ENCODE data around the gene CAMSAP2.

The CAMSAP2 gene

GRCh38 chr1:200885623-200886402, 147.1 kb downstream of the CAMSAP2 start:
- DNase-seq (ENCODE audit: low read depth) = no peak
- TF ChIP-seq CTCF (IDR thresholded peaks at IDR 0.05; ENCODE audit: low read length, missing control alignments) = no peak
- H3K4me3 ChIP-seq (replicated peaks; ENCODE audit: low read depth, low read length) = no peak overlapping the region

- no peak for DNase-seq (ENCODE audit: low read depth)
- no peak overlapping the region for H3K4me3 ChIP-seq (replicated peaks; ENCODE audit: low read depth, low read length)
- TF ChIP-seq CTCF (IDR thresholded peaks at IDR 0.05; ENCODE audit: low read length, missing control alignments) = no peak
Measured at GRCh38 chr1:200886594-200886993, 147.9 kb downstream of the CAMSAP2 start.

- no peak for TF ChIP-seq CTCF (IDR thresholded peaks at IDR 0.05; ENCODE audit: low read length, missing control alignments)
- no peak for DNase-seq (ENCODE audit: low read depth)
- H3K4me3 ChIP-seq (replicated peaks; ENCODE audit: low read depth, low read length) = no peak overlapping the region
Measured at GRCh38 chr1:200887036-200887435, 148.3 kb downstream of the CAMSAP2 start.

DNA sequence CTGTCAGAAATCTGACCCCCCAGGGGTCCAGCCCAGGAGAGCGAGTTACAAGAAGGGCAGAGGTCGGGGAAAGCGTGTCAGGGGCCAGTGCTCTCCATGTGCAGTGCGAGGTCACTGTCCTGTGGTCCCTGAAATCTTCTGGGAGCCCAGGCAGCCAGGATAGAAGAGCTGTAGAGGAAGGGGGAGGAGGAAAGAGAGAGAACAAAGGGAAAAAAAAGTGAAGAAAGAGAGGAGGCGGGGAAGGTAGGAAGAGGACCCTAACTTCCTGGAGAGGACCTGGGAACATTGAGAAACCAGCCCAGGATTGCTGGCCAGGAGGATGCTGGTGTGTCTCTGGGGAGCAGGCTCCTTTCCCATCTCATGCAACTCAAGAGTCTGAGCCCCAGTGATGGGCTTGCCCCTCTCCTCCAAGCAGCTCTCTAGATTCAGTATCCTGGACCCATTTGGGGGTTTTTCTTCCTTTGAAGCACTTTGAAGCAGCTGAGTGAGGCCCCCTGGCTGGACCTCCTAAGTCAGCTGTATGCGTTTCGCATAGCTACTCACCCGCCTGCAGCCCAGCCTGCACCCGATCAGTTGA, 149.2 kb downstream of the CAMSAP2 start:
- no peak for TF ChIP-seq CTCF (IDR thresholded peaks at IDR 0.05; ENCODE audit: low read length, missing control alignments)
- no peak overlapping the region for H3K4me3 ChIP-seq (replicated peaks; ENCODE audit: low read depth, low read length)

DNA sequence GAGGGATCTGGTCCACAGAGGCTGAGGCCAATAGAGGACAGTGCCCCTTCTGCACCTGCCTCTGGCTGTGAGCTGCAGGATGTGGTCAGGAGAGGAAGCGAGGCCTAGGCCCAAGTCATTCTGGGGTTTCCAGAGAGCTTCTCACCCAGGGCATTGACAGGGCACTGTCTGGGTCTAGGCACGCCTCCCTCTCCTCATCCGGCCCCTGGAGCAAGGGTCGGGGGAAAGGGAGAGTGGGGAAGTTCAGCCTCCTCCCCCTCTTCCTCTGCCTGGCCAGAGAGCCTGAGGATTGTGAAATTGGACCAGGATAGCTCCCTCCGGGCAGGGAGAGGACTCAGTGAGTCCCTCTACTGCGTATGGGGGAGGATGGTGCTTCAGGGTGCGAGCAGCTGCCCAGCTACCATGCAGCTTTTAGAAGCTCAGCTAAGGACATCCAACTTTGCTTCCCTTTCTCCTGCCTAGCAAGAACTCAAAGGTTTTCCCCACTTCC, 149.7 kb downstream of the CAMSAP2 start:
- TF ChIP-seq CTCF (IDR thresholded peaks at IDR 0.05; ENCODE audit: low read length, missing control alignments) = no peak
- DNase-seq (ENCODE audit: low read depth) = peak; percentile 24
- no peak overlapping the region for H3K4me3 ChIP-seq (replicated peaks; ENCODE audit: low read depth, low read length)

More for the DNA sequence above, 149.2 kb downstream of the CAMSAP2 start:
- no peak for DNase-seq (ENCODE audit: low read depth)

- TF ChIP-seq CTCF (IDR thresholded peaks at IDR 0.05; ENCODE audit: low read length, missing control alignments) = no peak
- DNase-seq (ENCODE audit: low read depth) = no peak
- no peak overlapping the region for H3K4me3 ChIP-seq (replicated peaks; ENCODE audit: low read depth, low read length)
Measured at GRCh38 chr1:200889571-200889970, 150.9 kb downstream of the CAMSAP2 start.
